GM23248 (cell line): ENCODE data around the gene EPHA7. TPM values are rescaled to one million over a fixed set of nuclear protein-coding genes. Genes with fewer than 3 reads are reported as not detected.

ENCODE experiments used
- DNase-seq: peaks from one replicate; pipeline ENCODE4 v3.0.0-alpha.2; 2015
- H2AFZ ChIP-seq: fragments of 200-600 bp; sonication (generic); 2 replicates; pipeline ENCODE4 v1.6.1; 2016; ENCODE audit warnings: antibody characterized with exemption
- H3F3A ChIP-seq: fragments of 200-600 bp; sonication (generic); 2 replicates; pipeline ENCODE4 v1.6.1; 2016; ENCODE audit warnings: mild to moderate bottlenecking, antibody characterized with exemption, mixed run types; ENCODE audit not compliant: insufficient read depth
- H3K27ac ChIP-seq: fragments of 200-600 bp; sonication (generic); 2 replicates; pipeline ENCODE4 v1.5.1; 2016; ENCODE audit warnings: mild to moderate bottlenecking
- H3K27me3 ChIP-seq: fragments of 200-600 bp; sonication (generic); replicated peaks from 2 replicates; pipeline ENCODE4 v1.6.1; 2016; ENCODE audit warnings: mild to moderate bottlenecking; ENCODE audit not compliant: insufficient read depth
- H3K36me3 ChIP-seq: fragments of 200-600 bp; sonication (generic); 2 replicates; pipeline ENCODE4 v1.6.1; 2016; ENCODE audit warnings: low read depth, mild to moderate bottlenecking
- H3K4me1 ChIP-seq: fragments of 200-600 bp; sonication (generic); 2 replicates; pipeline ENCODE4 v1.6.1; 2016; ENCODE audit warnings: mild to moderate bottlenecking; ENCODE audit not compliant: insufficient read depth
- H3K4me2 ChIP-seq: fragments of 200-600 bp; sonication (generic); one replicate; pipeline ENCODE4 v1.6.1; 2016; ENCODE audit warnings: mild to moderate bottlenecking; ENCODE audit not compliant: unreplicated experiment
- H3K4me3 ChIP-seq: fragments of 200-600 bp; sonication (generic); 2 replicates; pipeline ENCODE4 v1.5.1; 2016; ENCODE audit warnings: mild to moderate bottlenecking
- H3K79me2 ChIP-seq: fragments of 200-600 bp; sonication (generic); 2 replicates; pipeline ENCODE4 v1.6.1; 2016; ENCODE audit warnings: mild to moderate bottlenecking; ENCODE audit not compliant: insufficient read depth
- H3K9ac ChIP-seq: fragments of 200-600 bp; sonication (generic); 2 replicates; pipeline ENCODE4 v1.6.1; 2016; ENCODE audit warnings: mild to moderate bottlenecking
- H3K9me2 ChIP-seq: fragments of 200-600 bp; sonication (generic); 2 replicates; pipeline ENCODE4 v1.6.1; 2016; ENCODE audit warnings: mixed run types, mild to moderate bottlenecking, moderate library complexity; ENCODE audit not compliant: insufficient read depth
- H3K9me3 ChIP-seq: fragments of 200-600 bp; sonication (generic); one replicate; pipeline ENCODE4 v1.6.1; 2017; ENCODE audit warnings: low read depth
- H4K20me1 ChIP-seq: fragments of 200-600 bp; sonication (generic); 2 replicates; pipeline ENCODE4 v1.6.0; 2016; ENCODE audit not compliant: insufficient read depth
- EZH2 ChIP-seq: fragments of 200-600 bp; sonication (generic); IDR thresholded peaks from 2 replicates; pipeline ENCODE4 v1.6.1; 2018; ENCODE audit warnings: antibody characterized with exemption, mild to moderate bottlenecking; ENCODE audit not compliant: insufficient read depth, poor library complexity, severe bottlenecking
- EZH2phosphoT487 ChIP-seq: fragments of 200-600 bp; sonication (generic); IDR thresholded peaks from 2 replicates; pipeline ENCODE4 v1.6.1; 2018; ENCODE audit warnings: antibody characterized with exemption, moderate library complexity, mild to moderate bottlenecking, low read depth; ENCODE audit not compliant: insufficient read depth
- WGBS, 2 experiments: methylation state at CpG; one replicate each; pipeline ENCODE4 v1.1.6; 2015 to 2017; ENCODE audit warnings: low lambda C conversion rate in 2 of 2, low coverage in 1 of 2; ENCODE audit errors: missing lambda C conversion rate in 2 of 2; 5-methylcytosine and 5-hydroxymethylcytosine counted together
- in situ Hi-C: fragments of 300-500 bp; cut with MboI; formaldehyde crosslinking; loops from 2 replicates; pipeline ENCODE4 v1.15.0; 2020
- polyA plus RNA-seq: library from polyadenylated mRNA; unstranded; fragments of >200 nt; fragmentation: Nextera tagmentation; extraction: Ambion mirVana; gene quantifications from 2 replicates; pipeline ENCODE4 v1.2.1, GENCODE V29; 2016
- total RNA-seq: library from RNA; depleted of rRNA; stranded (reverse); fragments of >200 nt; shearing (Covaris generic); gene quantifications from 2 replicates; pipeline ENCODE4 v1.2.3, GENCODE V29; 2014

Gene EPHA7
- total and polyA plus RNA-seq, 2 experiments from 2014 or later = not detected

- Histone ChIP-seq H4K20me1 (no peaks in the 10 kb centered on the region), H3K4me2 (no peak overlapping the region), H3K27ac (no peak overlapping the region), H3K79me2 (no peaks in the 10 kb centered on the region), H3K27me3 (no peaks in the 10 kb centered on the region), H3K9me2 (no peaks in the 10 kb centered on the region), H3K4me3 (no peak overlapping the region), H3K4me1 (no peaks in the 10 kb centered on the region), H3F3A (no peaks in the 10 kb centered on the region), H3K36me3 (no peaks in the 10 kb centered on the region), H3K9me3 (no peaks in the 10 kb centered on the region), H2AFZ (no peak overlapping the region), H3K9ac (no peak overlapping the region)
- WGBS, 2 experiments = 8 to 10% methylated on average over 3 of the region's 3 CpGs
- DNase-seq = no peak
- in situ Hi-C loops = no loop called here
- TF ChIP-seq EZH2 (no peak), EZH2phosphoT487 (no peak)
These were observed 68.1 kb downstream of the EPHA7 start for GRCh38 chr6:93351222-93351621.

GRCh38 chr6:93350774-93351173, 68.6 kb downstream of the EPHA7 start:
- no peak overlapping the region for H2AFZ ChIP-seq
- no peaks in the 10 kb centered on the region for H3K27me3 ChIP-seq
- H3K79me2 ChIP-seq = no peaks in the 10 kb centered on the region
- H3K27ac ChIP-seq = no peak overlapping the region
- no peaks in the 10 kb centered on the region for H3F3A ChIP-seq
- no peak overlapping the region for H3K4me2 ChIP-seq
- no peak for TF ChIP-seq EZH2
- no peak for TF ChIP-seq EZH2phosphoT487
- WGBS, 2 experiments = 26 to 28% methylated on average over 4 of the region's 4 CpGs
- no peaks in the 10 kb centered on the region for H3K36me3 ChIP-seq
- no peaks in the 10 kb centered on the region for H3K9me3 ChIP-seq
- in situ Hi-C loops = no loop called here
- H3K4me1 ChIP-seq = no peaks in the 10 kb centered on the region
- H4K20me1 ChIP-seq = no peaks in the 10 kb centered on the region
- H3K9ac ChIP-seq = no peak overlapping the region
- DNase-seq = no peak
- H3K4me3 ChIP-seq = no peak overlapping the region
- H3K9me2 ChIP-seq = no peaks in the 10 kb centered on the region

- Histone ChIP-seq H3K27ac (no peak overlapping the region), H3F3A (no peaks in the 10 kb centered on the region), H3K9ac (no peak overlapping the region), H3K27me3 (no peaks in the 10 kb centered on the region), H3K9me3 (no peaks in the 10 kb centered on the region), H4K20me1 (no peaks in the 10 kb centered on the region), H3K4me1 (no peaks in the 10 kb centered on the region), H2AFZ (no peak overlapping the region), H3K79me2 (no peaks in the 10 kb centered on the region), H3K4me2 (no peak overlapping the region), H3K9me2 (no peaks in the 10 kb centered on the region), H3K36me3 (no peaks in the 10 kb centered on the region), H3K4me3 (no peak overlapping the region)
- in situ Hi-C loops = no loop called here
- 7 to 11% methylated on average over 1 of the region's 1 CpG for WGBS, 2 experiments
- no peak for DNase-seq
- TF ChIP-seq EZH2phosphoT487 = no peak
- TF ChIP-seq EZH2 = no peak
These were observed 75.0 kb downstream of the EPHA7 start for GRCh38 chr6:93344333-93344835.

GRCh38 chr6:93343476-93343875, 75.9 kb downstream of the EPHA7 start:
- no peaks in the 10 kb centered on the region for H3F3A ChIP-seq
- no peaks in the 10 kb centered on the region for H4K20me1 ChIP-seq
- H3K79me2 ChIP-seq = no peaks in the 10 kb centered on the region
- H3K36me3 ChIP-seq = no peaks in the 10 kb centered on the region
- DNase-seq = no peak
- no peak for TF ChIP-seq EZH2phosphoT487
- no peak for TF ChIP-seq EZH2
- no peaks in the 10 kb centered on the region for H3K4me1 ChIP-seq
- WGBS, 2 experiments = 19 to 24% methylated on average over 2 of the region's 2 CpGs
- H3K9me3 ChIP-seq = no peaks in the 10 kb centered on the region
- in situ Hi-C loops = no loop called here
- no peak overlapping the region for H3K27ac ChIP-seq
- no peak overlapping the region for H3K9ac ChIP-seq
- H3K9me2 ChIP-seq = no peaks in the 10 kb centered on the region
- no peaks in the 10 kb centered on the region for H3K27me3 ChIP-seq
- H3K4me3 ChIP-seq = no peak overlapping the region
- no peak overlapping the region for H2AFZ ChIP-seq
- no peak overlapping the region for H3K4me2 ChIP-seq

- H3K79me2 ChIP-seq = no peaks in the 10 kb centered on the region
- no peaks in the 10 kb centered on the region for H3K27me3 ChIP-seq
- H3K9me2 ChIP-seq = no peaks in the 10 kb centered on the region
- H4K20me1 ChIP-seq = no peaks in the 10 kb centered on the region
- H2AFZ ChIP-seq = no peak overlapping the region
- no peaks in the 10 kb centered on the region for H3K36me3 ChIP-seq
- TF ChIP-seq EZH2 = no peak
- TF ChIP-seq EZH2phosphoT487 = no peak
- 3 to 27% methylated on average over 1 of the region's 1 CpG for WGBS, 2 experiments
- DNase-seq = no peak
- H3K4me2 ChIP-seq = no peak overlapping the region
- H3F3A ChIP-seq = no peaks in the 10 kb centered on the region
- no peak overlapping the region for H3K9ac ChIP-seq
- no peak overlapping the region for H3K4me3 ChIP-seq
- no peaks in the 10 kb centered on the region for H3K9me3 ChIP-seq
- no peaks in the 10 kb centered on the region for H3K4me1 ChIP-seq
- in situ Hi-C loops = no loop called here
- no peak overlapping the region for H3K27ac ChIP-seq
These were observed 77.3 kb downstream of the EPHA7 start for GRCh38 chr6:93341900-93342613.
